Left kidney (tissue), 2 donors: ENCODE measurements around the gene MMAA. TPM values are rescaled to one million over a fixed set of nuclear protein-coding genes. Genes with fewer than 3 reads are reported as not detected.
"Not testable (repeated sequence)": the region's sequence is repeated elsewhere in the genome, so short reads cannot be mapped to it uniquely, and the experiment has no call there.

Experiments
- DNase-seq: peaks from one replicate; pipeline ENCODE4 v3.0.0-alpha.2; 2013
- polyA plus RNA-seq: library from polyadenylated mRNA; unstranded; fragments of 120-200 nt; gene quantifications from one replicate; pipeline ENCODE4 v1.2.1, GENCODE V29; 2013; ENCODE audit not compliant: insufficient read length

MMAA gene
- polyA plus RNA-seq, 1 donor, result 14.2 TPM

DNA sequence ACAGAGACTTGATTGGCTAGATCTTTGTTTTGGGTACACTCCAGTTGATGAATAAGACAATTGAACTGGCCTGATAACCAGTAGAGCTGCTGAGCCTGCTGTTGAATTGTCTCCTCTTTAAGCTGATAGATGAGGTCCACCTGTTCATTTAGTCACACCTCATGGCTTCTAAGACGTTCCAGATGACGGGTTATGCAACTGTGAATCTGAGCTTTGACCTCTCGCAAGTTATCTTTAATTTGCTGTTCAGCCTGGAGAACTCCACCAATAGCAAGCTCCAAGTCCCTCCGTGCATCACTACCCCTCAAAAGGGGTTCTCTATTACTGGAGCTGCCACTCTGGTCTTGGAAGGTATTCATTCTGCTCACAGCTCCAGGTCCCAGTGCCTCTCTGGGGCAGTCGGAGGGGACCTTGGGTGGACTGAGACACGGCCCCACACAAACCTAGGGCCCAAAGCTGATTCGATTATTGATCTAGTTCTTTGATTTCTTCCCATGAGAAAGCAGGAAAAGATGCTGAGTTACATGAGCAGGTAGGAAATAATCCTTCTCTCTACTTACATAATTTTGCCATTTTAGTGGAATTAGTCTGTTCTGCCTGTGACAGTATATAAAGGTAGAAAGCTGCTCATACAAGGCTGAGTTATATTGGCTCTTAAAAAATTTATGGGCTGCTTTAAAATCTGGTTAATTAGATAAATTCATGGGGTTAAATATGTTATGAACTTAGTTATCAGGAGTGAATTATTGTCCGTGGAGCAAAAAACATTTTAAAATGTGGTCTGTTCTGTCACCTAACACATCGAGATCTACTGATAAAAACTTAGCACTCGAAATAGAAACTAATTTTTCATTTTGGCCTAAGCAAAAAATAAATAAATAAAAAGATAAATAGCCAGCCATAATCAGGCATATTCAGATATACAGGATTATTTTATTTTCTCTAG is 6.8 kb downstream of the MMAA start:
- DNase-seq, result no peak

- DNase-seq, result no peak
Measured at GRCh38 chr4:145626623-145626982, 7.4 kb downstream of the MMAA start.

DNA sequence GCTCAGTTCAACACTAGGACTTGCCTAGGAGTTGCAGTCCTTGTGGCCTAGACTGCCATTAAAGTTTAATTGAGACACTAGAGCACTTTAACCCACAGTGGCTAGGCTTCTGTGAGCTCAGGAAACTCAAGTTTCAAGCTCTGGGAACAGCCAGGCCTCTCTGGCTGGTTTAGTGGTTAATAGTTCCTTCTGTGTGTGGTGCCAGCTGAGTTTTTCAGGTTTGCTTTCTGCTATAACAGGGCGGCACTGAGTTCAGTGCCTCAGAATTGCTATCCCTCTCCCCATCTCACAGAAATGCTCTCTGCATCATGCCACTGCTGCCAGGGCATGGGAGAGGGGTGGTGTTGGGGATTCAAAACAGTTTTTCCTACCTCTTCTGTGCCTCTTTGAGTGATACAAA is 15.9 kb downstream of the MMAA start:
- no peak for DNase-seq

- DNase-seq, result no peak
Measured at GRCh38 chr4:145635630-145636029, 16.4 kb downstream of the MMAA start.

DNA sequence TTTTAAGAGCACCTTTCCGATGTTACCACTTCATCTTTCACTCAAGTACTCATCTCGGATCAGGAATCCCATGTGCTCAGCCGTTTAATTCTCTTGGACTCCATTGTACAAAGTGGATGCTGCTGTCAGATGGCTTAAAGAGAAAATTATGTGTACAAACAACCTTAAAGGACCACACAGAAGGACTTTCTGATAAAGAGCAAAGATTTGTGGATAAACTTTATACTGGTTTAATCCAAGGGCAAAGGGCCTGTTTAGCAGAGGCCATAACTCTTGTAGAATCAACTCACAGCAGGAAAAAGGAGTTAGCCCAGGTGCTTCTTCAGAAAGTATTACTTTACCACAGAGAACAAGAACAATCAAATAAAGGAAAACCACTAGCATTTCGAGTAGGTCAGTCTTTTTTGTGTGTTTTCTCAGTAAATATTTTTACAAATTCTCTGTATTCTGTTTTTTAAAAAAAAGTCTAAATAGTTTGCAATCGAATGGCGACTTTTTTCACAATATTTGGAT is 20.1 kb downstream of the MMAA start:
- peak; percentile 26 for DNase-seq

DNA sequence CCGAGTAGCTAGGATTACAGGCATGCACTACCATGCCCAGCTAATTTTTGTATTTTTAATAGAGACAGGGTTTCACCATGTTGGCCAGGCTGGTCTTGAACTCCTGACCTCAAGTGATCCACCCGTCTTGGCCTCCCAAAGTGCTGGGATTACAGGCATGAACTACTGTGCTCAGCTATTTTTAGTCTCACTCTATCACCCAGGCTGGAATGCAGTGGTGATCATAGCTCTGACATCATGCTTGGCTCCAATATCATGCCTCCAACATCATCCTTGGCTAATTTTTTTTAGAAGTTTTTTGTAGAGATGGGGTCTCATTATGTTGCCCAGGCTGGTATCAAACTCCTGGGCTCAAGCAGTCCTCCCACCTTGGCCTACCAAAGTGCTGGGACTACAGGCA is 21.1 kb downstream of the MMAA start:
- not testable (repeated sequence) for DNase-seq

DNA sequence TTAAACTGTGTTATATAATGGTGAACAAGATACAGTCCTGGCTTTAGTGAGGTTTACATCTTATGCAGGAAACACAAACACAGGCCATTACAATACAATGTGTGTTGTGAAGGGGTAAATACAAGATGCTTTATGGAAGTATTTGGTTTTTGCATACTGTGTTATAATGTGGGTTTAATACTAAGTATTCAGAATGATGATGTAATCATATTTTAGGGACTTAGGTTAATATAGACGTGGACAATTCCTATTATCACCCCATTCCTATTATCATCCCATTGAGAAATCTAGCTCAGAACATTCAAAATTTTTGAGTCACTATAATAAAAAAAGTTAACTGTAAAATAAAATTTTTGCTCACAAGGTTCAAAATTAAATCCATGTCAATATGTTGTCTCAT is 24.1 kb downstream of the MMAA start:
- no peak for DNase-seq

- no peak for DNase-seq
Measured at GRCh38 chr4:145644699-145645098, 25.5 kb downstream of the MMAA start.

DNA sequence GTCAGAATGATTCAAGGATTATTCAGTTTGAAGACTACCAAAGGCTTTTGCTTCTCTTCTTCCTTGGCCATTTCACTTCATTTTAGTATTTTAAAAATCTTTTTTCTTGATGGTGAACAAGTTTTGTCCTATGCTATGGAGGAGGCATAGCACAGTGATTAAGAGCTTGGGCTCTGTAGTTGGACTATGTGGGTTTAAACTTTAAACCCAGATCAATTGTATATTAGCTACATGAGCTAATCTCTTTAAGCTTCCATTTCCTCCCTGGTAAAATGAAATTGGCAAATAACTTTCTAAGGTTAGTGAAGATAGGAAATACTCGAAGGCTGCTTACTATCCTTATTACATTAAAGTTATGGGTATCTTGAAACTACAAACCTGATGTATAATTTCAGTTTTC is 37.0 kb downstream of the MMAA start:
- DNase-seq, result no peak

DNA sequence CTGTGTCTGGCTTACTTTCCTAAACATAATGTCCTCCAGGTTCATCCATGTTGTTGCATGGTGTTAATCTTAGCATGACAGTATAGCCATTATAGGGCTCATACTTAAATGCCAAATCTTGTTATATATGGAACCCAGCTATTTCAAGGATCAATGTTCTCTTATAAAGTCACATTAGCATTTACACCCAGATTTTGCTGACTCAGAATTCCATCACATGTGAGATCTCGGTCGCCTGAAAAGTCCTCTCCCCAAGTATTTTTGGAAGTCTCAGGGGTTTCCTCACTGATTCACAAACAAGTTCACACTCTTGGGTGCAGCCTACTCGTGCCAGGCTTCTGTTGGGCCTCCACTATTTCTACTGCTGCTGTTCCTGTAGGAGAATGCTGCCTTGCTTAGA is 40.9 kb downstream of the MMAA start:
- DNase-seq, result no peak

GRCh38 chr4:145663194-145663593 is 44.0 kb downstream of the MMAA start:
- no peak for DNase-seq

DNA sequence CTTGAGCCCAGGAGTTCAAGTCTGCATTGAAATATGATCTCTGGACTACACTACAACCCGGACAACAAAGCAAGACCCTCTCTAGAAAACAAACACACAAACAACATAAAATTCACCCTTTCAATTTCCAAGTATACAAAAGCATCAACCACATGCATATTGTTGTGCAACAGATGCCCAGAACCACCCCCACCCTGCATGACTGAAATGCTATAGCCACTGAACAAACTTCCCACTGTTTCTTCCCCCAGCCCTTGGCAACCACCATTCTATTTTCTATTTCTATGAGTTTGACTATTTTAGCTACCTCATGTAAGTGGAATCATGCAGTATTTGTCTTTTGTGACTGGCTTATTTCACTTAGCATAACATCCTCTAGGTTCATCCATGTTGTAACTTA is 46.6 kb downstream of the MMAA start:
- no peak for DNase-seq

DNA sequence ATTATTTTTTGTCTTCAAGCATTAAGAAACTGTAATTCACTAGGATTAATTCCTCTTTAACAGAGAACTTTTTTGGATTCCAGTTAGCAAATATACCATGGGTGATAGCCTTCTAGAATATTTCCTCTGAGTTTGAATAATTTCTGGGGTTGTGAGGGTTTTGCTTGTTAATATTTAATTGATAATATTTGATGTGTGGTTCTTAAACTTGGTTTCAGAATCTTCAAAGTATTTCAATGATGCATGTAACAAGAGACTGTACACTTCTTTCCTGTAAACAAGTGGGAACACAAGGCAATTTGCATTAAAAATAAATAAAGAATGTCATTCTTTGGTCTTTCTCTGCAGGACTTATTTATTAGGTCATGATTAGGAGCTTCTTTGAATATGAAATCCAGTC is 51.2 kb downstream of the MMAA start:
- DNase-seq, result no peak

GRCh38 chr4:145679520-145679919 is 60.3 kb downstream of the MMAA start:
- peak; percentile 68 for DNase-seq

- DNase-seq, result peak; percentile 36
Measured at GRCh38 chr4:145679991-145680455, 60.8 kb downstream of the MMAA start, which contains the start of gene C4orf51. Gene C4orf51, plus strand, starts transcription at chr4:145680146. Its CDS starts 58 bp downstream, at chr4:145680204.

DNA sequence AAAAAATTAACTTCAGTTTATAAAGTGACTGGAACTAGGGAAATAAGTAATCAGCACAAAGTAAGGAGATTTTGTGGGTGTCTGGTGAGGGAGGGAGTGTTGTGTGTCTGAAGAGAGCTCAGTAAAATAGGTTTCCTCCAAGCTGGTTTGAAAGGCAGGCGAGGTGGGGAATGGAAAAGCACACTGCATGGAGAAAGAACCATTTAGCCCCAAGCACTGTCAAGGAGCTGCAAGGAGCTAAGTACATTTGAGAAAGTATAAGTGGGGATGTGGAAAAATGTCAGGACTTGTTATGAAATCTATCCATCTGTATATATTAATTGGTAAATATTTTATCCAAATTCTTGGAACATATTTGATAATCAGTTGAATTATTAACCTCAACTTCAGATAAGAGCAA is 61.7 kb downstream of the MMAA start:
- DNase-seq, result no peak

DNA sequence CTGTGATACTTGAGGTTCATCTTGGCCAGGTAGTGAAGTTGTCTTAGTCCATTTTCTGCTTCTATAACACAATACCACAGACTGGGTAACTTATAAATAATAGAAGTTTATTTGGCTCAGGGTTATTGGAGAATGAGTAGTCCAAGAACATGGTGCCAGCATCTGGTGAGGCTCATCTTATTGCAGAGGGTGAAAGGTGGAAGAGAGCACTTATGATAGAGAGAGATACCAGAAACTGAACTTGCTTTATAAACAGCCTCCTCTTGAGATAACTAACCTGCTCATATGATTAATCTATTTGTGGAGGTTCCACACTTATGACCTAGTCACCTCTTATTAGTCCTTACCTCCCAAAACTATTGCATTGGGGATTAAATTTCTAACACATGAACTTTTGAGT is 62.3 kb downstream of the MMAA start:
- no peak for DNase-seq

DNA sequence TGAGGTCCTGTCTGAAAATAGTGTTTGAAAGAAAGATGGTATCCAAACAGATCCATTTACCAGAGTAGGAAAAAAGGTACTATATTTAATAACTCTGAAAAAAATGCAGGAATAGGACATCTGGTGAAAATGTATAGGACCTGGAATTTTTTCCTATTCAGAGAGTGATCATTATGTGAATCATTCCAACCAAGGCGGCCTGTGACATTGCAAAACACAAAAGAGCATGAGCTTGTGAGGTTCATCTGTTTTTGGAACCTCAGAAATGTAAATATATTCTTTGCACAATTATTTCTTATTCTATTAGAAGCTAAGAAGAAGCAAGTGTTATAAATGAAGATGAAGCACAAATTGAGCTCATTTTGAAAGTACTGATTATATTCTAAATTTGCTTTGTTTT is 62.8 kb downstream of the MMAA start:
- DNase-seq, result no peak

DNA sequence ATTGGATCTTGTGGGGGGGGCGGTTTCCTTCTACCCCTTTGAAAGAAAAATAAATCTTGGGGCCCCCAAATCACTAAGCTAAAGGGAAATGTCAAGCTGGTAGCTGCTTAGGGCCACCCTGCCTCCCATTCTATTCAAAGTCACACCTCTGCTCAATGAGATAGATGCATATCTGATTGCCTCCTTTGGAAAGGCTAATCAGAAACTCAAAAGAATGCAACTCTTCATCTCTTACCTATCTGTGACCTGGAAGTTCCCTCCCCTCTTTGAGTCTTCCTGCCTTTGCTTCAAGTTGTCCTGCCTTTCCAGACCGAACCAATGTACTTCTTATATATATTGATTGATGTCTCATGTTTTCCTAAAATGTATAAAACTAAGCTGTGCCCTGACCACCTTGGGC is 67.8 kb downstream of the MMAA start:
- no peak for DNase-seq

DNA sequence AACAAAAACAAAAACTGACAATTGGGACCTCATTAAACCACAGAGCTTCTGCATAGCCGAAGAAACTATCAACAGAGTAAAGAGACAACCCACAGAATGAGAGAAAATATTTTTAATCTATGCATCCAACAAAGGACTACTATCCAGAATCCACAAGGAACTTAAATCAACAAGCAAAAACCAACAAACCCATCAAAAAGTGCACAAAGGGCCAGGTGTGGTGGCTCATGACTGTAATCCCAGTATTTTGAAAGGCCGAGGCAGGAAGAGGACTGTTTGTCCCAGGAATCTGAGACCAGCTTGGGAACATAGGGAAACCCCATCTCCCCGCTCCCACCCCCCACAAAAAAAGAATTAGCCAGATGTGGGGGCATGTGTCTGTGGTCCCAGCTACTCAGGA is 71.4 kb downstream of the MMAA start:
- no peak for DNase-seq

- not testable (repeated sequence) for DNase-seq
Measured at GRCh38 chr4:145691416-145691815, 72.2 kb downstream of the MMAA start.

GRCh38 chr4:145694929-145695328 is 75.7 kb downstream of the MMAA start:
- no peak for DNase-seq

DNA sequence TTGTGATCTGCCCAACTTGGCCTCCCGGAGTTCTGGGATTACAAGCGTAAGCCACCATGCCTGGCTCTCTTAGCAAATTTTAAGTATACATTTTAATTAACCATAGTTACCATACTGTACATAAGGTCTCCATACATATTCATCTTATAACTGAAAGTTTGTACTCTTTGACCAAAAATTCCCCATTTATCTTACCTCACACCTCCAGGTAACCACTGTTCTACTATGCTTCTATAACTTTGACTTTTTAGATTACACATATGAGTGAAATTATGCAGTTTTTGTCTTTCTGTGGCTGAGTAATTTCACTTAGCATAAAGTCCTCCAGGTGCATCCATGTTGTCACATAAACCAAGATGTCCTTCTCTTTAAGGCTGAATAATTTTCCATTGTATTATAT is 78.1 kb downstream of the MMAA start:
- DNase-seq, result no peak

- DNase-seq, result no peak
Measured at GRCh38 chr4:145698507-145698906, 79.3 kb downstream of the MMAA start.
